ENCODE measurements around the gene IRF1.
"Not testable (repeated sequence)": the region's sequence is repeated elsewhere in the genome, so short reads cannot be mapped to it uniquely, and the experiment has no call there.

Gene IRF1

DNA sequence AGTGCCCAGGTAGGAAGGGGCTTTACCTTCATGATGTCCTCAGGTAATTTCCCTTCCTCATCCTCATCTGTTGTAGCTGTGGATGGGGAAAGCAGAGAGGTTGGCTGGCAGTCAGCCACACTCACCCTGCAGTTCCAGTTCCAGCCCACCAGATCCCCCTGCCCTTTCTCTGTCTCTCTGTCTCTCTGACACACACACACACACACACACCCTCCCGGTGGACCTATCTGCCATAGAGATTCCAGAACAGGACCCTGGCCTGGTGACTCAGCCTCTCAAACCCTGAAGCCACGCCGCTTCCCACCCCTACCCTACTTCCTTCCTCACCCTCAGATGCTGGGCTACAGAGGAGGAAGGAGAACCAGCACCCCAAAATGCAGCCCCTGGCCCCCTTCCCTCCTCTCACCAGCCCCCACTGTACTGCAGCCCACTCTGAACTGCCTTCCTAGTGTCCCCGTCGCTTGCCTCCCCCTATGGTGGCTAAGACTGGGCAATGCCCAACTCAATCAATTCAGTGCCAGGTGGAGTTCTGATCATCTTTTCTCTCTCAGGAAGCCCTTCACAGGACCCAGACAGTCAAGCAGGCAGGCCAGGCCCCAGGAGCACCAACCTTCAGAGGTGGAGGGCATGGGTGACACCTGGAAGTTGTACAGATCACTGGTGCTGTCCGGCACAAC lies 4.8 kb downstream of the IRF1 start:
- DNase-seq, result no peak

DNA sequence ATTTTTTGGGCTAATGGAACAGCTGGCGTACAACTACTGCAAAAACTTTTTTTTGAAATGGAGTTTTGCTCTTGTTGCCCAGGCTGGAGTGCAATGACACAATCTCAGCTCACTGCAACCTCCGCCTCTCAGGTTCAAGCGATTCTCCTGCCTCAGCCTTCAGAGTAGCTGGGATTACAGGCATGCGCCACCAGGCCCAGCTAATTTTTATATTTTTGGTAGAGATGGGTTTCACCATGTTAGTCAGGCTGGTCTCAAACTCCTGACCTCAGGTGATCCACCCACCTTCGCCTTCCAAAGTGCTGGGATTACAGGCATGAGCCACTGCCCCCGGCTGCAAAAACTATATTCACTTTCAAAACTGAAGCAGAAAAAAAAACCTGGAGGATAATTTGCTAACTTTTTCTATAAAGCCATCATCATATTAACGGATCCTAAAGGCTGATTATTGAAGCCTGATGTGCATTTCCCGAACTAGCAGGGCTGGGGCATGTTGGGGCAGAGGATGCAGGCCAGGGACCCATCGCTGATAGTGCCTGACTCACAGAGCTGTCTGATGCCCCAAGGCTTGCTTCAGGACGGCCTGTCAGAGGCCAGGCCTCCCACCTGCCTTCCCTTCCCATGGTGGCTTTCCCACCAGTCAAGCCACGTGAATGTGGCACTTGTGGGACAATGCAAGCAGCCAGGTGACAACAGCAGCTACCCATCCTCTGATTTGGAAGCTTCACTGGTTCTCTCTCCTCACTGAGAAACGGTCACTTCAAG lies 5.5 kb downstream of the IRF1 start:
- DNase-seq, result not testable (repeated sequence)

DNA sequence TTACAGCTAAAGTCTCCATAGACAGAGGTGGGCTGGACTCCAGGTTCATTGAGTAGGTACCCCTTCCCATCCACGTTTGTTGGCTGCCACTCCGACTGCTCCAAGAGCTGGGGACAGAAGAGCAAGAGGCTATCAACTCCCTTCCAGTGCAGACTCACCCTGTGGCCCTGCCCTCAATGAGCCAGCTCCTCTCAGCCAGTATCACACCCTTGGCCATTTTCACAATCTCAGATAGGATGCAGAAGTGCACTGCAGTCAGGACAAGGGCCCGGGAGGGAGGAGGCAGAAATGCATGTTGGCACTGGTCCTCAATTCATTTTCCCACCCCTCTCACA lies 6.2 kb downstream of the IRF1 start:
- no peak for DNase-seq

DNA sequence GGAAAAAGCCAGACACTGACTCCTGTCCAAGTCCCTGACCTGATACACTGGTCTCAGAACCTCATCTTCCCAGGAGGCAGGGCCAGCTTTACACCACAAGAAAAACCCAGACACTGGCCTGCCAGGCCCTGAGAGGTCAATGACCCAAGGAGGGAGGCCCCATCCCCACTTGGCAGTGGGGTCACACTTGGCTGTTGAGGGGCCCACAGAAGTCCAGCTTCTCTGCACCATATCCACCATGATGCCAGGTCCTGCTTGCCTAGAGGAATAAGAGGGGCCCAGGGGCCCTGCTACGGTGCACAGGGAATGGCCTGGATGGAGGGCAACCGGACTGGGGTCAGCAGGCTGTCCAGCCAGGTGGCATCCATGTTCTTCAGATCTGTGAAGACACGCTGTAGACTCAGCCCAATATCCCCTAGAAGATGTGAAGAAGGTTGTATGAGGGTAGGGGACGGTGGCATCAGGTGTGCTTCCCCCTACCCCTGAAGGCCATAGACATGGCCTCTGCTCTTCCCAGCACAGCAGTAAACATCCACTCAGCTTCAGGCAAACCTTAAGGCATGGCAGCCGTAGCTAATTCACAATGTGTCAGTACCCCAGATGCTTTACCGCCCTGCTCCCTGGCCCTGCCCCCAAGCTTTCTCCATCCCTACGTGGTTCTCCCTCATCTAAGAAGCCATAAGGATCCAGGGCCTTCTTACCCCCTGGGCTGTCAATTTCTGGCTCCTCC lies 6.7 kb downstream of the IRF1 start:
- no peak for DNase-seq

DNA sequence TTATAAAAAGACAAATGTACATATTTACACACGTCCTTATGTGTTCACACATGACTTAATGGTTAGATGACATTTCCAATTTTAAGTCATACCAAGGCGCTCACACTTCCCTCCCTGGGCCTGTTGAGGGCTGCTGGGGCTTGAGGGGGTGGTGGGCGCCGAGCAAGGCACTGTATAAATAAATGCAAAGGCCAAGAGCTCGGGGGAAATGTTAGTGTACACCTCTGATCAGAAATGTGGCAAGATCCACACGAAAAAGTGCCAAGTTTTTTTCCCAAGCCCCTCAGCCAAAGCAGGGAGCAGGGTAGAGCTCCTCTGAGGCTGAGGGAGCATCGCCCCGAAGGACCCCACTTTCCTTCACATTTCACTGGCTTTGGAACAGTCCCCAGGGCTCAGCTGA lies 7.5 kb downstream of the IRF1 start:
- no peak for DNase-seq

DNA sequence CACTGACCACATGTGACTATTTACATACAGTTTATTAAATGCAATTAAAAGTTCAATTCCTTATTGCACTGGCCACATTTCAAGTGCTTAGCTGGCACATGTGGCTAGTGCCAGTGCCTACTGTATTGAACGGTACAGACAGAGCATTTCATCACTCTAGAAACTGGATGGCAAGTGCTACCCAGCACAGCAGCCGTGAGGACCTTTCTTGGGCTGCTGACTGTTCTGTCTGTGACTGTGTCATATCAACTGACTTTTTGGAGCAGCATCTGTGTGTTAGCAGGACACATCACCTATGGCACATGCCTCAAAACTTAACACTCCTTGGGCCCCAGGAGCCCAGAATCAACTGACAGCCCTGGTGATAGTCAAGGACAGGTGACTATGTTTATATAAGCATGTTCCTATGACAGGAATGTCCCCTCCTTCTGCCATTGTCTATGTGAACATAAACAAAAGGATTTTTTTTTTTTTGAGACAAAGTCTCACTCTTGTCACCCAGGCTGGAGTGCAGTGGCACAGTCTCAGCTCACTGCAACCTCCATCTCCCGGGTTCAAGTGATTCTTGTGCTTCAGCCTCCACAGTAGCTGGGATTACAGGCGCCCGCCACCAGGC lies 8.9 kb downstream of the IRF1 start:
- DNase-seq, result no peak

DNA sequence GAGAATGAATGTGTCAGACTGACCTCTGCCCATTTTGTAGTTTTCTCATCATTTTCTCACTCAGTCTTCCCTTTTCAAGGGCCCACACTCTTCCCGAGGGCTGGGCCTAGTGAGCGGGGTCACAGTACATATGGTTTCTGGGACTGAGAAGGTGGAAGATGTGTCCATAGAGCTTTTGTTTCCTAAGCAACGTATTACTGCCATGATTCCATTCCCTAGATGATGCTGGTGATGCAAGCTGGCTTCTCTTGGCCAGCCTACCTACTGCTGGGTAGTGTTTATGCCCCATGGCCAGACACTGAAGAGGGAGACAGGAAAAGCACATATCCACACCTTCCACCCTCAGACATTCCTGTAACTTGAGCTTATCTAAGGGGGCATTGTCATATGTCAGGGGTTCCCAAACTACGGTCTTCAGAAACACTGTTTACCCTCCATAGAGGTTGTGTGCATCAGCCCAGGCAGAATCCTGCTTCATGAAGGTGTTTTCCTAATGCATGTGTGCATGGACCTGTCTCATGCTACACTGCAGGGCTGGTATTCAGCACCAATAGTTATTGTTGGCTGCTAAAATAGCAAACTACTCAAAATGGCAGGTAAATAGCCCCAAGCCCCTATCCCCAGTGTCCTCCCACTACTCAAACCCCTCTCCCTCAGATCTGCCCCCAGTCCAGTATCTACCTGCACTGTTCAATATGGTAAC lies 9.5 kb downstream of the IRF1 start:
- DNase-seq, result no peak

DNA sequence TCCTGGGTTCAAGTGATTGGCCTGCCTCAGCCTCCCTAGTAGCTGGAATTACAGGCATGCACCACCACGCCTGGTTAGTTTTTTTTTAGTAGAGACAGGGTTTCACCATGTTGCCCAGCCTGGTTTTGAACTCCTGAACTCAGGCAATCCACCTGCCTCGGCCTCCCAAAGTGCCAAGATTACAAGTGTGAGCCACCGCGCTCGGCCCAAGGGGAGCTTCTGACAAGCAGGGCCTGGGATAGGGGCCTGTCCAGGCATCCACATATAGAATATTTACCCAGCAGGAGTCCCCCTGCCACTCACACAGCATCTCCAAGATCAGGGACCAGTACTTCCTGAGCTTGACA lies 10.1 kb downstream of the IRF1 start:
- no peak for DNase-seq

DNA sequence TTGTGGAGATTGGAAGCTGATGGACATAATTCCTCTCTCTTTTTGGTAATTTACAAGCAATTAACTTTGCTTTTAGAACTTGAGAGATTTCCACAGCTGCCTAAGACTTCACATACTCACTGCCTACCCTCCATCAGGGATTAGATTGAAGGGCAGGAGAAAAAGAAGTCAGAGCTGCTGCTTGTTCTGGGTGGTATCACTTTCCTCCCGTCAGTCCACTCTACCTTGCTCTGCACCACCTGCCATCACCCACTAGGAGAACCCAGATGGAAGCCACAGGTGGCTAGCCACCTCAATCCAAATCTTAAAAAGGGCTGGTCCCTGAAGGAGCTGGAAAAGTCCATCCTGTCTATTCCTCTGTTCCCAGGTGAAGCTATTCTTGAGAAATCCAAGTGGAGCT lies 10.5 kb downstream of the IRF1 start:
- no peak for DNase-seq

DNA sequence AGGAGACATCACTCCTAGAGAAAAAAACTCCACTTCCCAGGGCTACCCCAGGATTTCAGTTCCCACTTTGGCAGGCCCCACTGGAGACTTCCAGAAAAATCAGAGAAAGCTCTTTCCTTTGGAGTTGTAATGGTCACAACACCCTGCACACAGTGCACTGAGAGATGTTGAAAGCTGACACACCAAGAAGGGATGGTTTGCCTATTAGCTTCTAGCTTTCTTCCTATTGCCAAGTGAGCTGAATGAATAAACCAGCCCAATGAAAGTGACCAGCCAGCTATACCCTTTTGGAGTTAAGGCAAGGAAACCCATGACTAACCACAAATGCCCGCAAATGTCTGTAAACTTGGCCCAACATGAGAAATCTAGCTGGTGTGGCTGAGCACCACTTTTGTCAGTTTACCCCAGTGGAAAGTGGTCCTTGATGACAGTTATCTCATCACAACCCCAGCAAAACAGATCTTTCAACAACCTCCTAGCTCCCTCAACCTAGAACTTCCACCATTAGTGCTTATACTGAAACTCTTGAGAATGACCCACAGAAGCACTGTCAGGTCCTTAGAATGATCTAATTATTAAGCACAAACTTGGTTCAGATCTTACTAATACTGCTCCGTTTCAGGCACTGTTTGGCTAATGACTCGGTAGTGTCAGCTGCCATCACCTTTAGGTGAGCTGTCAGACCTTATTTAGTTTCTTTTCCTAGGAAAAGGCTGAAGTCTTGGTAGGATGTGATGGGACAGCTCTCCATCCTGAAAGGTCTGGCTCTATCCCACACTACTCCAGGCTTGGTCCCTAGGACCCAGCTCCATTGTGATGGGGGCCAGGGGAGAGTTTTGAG lies 11.2 kb downstream of the IRF1 start:
- no peak for DNase-seq

DNA sequence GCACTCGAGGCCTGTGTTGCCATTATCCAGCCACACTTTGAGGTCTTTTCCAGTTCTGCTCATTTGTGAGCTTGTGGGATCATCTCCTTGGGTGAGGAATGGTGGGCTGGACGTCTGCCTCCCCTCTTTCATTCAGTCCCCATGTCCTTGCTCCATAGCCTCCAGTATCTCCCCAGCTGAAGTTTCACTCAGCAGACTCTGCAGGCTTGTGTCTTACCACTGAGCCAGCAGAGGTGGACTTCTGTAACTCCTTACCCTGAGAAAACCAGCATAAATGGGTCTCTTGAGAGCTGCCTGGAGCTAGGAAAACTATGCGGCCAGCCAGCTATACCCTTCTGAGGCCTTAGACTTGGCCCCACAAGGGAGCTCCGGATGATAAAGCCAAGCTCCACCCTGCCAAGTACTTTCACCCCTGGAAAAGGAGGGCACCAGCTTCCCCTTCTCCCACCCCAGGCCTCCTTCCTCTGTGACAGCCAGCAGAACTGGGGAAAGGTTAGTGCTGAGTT lies 12.2 kb downstream of the IRF1 start:
- no peak for DNase-seq

DNA sequence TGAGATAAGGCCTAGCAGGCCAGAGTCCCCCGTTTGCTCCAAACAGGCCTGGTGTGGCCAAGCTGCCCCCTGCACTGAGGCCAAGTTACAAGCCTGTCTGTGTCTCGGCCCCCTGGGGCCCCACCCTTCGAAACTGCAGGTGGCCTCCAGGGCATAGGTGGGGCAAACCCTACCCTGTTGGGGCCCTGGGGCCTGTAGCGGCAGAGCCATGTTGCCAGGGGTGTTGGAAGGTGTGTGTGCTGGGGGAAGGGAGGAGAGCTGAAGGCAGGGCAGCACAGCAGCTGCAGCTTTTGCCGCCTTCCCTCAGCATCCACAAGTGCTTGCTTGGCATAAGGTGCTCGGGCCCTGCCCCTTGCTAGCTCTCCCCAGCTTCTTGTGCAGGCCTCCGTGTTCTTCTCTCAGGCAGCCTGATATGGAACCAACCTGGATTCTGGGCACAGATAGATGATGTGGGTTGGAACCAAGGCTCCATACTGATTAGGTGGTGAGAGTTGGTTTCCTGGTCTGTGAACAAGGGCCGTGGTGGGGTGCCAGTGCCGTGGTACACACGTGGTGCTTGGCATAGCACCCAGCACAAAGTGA lies 12.7 kb downstream of the IRF1 start:
- no peak for DNase-seq

DNA sequence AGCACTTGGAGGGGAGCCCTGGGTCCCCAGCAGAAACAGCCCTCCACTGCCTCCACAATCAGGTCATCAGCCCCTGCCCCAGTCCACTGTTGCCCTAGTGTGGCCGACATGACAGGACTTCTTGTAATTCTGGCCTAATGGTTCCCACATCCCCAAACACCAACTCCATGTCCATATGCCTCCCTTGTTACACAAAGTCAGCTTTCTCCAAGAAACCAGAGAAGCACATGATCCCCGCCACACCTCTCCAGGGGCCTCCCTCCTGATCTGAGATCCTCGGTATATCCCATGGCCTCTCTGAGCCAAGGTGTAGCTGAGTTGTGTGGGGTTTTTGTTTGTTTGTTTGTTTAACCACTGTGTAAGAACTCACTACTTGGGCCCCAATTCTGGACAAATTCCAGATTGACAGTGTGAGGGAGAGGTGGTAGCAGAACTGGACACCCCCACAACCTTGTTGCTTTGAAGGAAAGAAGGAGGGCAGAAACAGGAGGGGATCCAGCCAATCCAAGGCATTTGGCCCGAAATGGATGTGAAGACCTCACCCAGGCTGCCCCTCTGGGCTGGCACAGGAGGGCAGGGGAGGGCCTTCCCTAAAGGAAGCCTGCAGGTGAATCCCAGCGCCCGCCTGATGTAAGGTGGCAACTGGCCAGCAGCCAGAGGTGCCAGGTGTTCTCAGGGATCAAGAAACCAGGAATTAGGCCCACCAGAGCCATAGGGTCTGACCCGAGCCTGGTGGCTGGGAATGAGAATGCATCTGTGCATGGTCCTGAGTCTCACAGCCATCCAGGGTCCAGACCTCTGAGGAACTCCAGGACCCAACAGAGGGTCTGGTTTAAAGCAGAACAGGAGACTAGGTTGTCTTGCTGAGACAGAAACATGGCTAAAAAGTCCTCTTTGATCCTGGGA lies 13.4 kb downstream of the IRF1 start:
- DNase-seq, result peak; percentile 46

DNA sequence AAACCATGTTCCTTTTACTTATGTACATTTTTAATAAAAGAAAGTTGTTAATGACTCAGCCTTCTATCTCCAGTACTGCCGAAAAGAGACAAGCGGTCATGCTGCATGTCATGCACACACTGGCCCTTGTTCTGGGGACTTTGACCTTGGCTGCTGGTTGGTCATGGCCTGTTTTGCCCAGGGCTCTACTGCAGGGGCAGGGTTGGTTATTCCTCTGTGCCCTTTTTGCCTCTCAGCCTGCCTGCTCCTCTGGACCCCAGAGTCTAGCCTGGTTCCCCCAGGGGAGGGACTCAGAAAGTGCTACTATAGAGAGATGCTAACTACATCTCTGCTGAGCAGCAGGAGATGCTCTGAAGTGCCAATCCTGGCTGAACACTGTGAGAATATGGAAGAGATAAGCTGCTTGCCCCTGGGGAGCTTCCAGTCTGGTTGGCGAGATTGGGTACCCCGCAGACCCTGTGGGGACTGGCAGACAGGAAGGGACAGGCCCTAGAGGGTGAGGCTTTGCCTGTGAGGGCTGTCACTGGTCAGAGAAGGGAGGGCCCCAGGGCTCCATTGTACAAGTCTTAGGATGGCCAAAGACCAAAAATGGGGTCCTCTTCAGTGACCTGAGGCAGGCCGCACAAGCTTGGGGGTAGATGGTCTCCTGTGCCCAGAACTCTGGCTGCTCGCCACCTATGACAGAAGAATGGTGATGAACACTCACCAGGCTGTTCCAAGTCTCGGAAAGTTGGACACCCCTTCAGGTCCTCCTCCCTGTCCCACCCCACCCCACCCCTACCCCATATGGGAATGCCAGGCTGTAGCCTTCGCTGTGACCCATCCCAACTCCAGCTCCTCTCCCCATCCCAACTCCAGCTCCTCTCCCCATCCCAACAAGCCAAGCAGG lies 14.3 kb downstream of the IRF1 start:
- DNase-seq, result no peak

DNA sequence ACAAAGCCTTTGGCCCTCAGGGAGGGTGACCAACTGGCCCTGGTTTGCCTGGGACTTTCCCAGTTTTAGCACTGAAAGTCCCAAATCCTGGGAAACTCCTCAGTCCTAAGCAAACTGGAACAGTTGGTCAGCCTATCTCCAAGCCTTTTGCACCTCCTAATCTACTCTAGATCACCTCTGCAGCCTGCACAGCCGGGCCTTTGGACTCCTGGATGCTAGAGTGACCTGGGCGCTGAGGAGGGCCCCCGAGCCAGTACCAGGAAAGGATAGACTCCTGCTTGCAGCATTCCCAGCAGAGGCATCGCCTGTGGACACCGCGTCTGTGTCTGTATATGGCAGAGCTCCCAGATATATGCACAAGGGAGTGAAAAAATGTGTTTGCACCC lies 15.1 kb downstream of the IRF1 start:
- DNase-seq, result no peak

DNA sequence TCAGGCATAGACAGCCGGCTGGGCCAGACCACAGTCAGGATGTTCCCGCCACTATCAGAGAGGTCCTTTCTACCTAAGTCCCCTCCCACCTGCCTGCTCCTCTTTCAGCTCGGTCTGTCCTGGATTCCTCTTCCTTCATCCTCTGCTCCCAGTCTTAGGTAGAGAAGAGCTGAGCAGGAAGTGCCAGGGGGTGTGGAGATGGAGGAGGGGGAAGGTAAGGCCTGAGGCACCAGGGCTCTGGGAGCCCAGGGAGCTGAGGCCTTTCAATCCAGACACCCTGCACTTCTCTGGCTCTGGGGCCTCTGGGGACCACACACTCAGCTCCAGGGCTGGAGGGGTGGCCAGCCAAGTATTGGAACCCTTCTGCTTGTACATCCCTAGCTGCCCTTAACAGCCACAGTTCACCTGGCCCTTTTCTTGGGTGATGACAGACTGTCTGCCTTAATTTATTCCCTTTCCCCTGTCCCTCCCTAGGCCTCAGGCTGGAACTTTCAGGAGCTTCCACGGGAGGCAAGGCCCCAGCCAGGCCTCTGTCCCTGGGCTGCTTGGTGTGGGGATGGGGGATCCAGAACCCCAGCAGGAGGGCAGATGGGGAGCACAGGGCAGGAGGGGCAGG lies 15.6 kb downstream of the IRF1 start:
- DNase-seq, result no peak

DNA sequence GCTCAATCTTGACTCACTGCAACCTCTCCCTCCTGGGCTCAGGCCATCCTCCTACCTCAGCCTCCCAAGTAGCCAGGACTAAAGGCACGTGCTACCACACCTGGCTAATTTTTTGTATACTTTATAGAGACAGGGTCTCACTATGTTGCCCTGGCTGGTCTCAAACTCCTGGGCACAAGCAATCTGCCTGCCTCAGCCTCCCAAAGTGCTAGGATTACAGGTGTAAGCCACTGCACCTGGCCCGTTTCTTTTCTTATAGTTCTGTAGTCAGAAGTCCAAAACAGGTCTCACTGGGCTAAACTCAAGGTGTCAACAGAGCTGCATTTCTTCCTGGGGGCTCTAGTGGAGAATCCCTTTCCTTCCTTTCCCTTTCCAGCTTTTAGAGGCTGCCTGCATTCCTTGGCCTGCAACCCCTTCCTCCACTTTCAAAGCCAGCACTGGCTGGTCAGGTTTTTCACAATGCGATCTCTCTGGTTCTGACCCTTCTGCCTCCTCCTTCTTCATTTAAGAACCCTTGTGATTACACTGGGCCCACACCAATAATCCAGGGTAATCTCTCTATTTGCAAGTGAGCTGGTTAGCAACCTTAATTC lies 16.3 kb downstream of the IRF1 start:
- DNase-seq, result no peak

DNA sequence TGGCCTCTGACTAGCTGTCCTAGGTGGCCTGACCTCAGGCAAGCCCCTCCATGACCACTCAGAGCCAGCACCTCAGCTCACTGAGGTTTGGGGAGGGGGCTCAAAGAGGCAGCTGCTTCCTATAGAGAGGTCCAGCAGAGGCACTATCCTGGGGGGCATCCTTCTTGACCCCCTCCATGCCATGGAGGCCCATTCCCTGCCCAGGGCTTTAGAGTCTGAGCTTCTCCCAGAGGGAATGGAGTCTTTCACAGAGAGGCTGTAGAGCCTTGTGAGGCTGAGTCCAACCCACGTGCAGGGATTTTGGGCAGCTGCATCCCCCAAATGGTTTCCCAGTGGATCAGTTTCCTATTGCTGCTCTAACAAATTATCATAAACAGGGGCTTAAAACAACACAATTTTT lies 16.9 kb downstream of the IRF1 start:
- no peak for DNase-seq

Data from COR-L47 (cell line).